Gastroesophageal sphincter (tissue), 3 donors: Measurements from ENCODE around the gene ACTMAP.

Experiments
- CTCF ChIP-seq, 4 experiments: fragments of 200-600 bp in 2 of 4; fragments of 450-650 bp in 2 of 4; sonication (generic) in 1 of 4; IDR thresholded peaks; one replicate each; pipeline ENCODE4 v1.5.1; 2017 to 2019; ENCODE audit warnings: antibody characterized with exemption in 4 of 4, mild to moderate bottlenecking in 2 of 4, moderate library complexity in 2 of 4
- EP300 ChIP-seq: sonication (generic); formaldehyde crosslinking; IDR thresholded peaks from one replicate; pipeline ENCODE4 v1.6.1; 2017; ENCODE audit warnings: antibody characterized with exemption, mild to moderate bottlenecking

- no peak for TF ChIP-seq CTCF (IDR thresholded peaks at IDR 0.05)
- no peak for TF ChIP-seq EP300
These were observed 36.1 kb upstream of the ACTMAP start for GRCh38 chr19:40786060-40787037.
